Measurements from ENCODE around the gene VAV3. TPM values are rescaled to one million over a fixed set of nuclear protein-coding genes. Genes with fewer than 3 reads are reported as not detected.

Gene VAV3
- total RNA-seq, 1 donor from 2014 or later, result 159 TPM

GRCh38 chr1:107593501-107594209 lies 371.3 kb downstream of the VAV3 start:
- H3K9me3 Mint-ChIP-seq (ENCODE audit: unreplicated experiment), result no peaks in the 10 kb centered on the region
- H3K27me3 Mint-ChIP-seq (ENCODE audit: unreplicated experiment), result peaks cover 2% of the 10 kb centered on the region
- peaks cover 18% of the 10 kb centered on the region for H3K4me1 Mint-ChIP-seq (ENCODE audit: unreplicated experiment)
- TF ChIP-seq, protein P1, sequence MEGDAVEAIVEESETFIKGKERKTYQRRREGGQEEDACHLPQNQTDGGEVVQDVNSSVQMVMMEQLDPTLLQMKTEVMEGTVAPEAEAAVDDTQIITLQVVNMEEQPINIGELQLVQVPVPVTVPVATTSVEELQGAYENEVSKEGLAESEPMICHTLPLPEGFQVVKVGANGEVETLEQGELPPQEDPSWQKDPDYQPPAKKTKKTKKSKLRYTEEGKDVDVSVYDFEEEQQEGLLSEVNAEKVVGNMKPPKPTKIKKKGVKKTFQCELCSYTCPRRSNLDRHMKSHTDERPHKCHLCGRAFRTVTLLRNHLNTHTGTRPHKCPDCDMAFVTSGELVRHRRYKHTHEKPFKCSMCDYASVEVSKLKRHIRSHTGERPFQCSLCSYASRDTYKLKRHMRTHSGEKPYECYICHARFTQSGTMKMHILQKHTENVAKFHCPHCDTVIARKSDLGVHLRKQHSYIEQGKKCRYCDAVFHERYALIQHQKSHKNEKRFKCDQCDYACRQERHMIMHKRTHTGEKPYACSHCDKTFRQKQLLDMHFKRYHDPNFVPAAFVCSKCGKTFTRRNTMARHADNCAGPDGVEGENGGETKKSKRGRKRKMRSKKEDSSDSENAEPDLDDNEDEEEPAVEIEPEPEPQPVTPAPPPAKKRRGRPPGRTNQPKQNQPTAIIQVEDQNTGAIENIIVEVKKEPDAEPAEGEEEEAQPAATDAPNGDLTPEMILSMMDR (IDR thresholded peaks at IDR 0.05; ENCODE audit: unreplicated experiment), result no peak
- DNase-seq (ENCODE audit: low spot score), result no peak
- peak overlapping the region; percentile 47 for H3K4me3 Mint-ChIP-seq (ENCODE audit: unreplicated experiment)
- peaks cover 32% of the 10 kb centered on the region for H3K36me3 Mint-ChIP-seq (ENCODE audit: low read depth, unreplicated experiment)
- peak overlapping the region; percentile 50 for H3K27ac Mint-ChIP-seq (ENCODE audit: unreplicated experiment)

GRCh38 chr1:107590900-107591622 lies 373.9 kb downstream of the VAV3 start:
- peaks cover 41% of the 10 kb centered on the region for H3K36me3 Mint-ChIP-seq (ENCODE audit: low read depth, unreplicated experiment)
- H3K27me3 Mint-ChIP-seq (ENCODE audit: unreplicated experiment), result peaks cover 2% of the 10 kb centered on the region
- no peak overlapping the region for H3K27ac Mint-ChIP-seq (ENCODE audit: unreplicated experiment)
- peaks cover 18% of the 10 kb centered on the region for H3K4me1 Mint-ChIP-seq (ENCODE audit: unreplicated experiment)
- H3K9me3 Mint-ChIP-seq (ENCODE audit: unreplicated experiment), result no peaks in the 10 kb centered on the region
- no peak for DNase-seq (ENCODE audit: low spot score)
- TF ChIP-seq, protein P1 (IDR thresholded peaks at IDR 0.05; ENCODE audit: unreplicated experiment), result no peak
- no peak overlapping the region for H3K4me3 Mint-ChIP-seq (ENCODE audit: unreplicated experiment)

DNA sequence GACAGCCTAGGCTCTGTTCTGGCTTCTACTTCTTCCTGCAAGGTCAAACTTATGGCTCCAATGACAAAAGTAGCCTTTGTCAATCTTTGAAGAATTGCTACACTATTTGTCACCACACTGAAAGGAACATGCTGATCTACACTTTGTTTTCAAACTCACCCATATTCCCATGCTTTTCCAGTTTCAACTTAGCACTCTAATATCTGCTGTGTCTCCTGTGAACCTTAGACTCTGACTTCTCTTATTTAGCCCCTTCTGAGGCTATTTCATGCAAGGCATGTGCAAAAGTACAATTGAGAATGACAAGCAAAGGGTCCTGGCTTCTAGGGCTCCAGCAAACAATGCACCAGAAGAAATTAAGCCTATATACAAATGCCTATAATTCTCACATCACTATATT lies 374.9 kb downstream of the VAV3 start:
- no peak overlapping the region for H3K4me3 Mint-ChIP-seq (ENCODE audit: unreplicated experiment)
- DNase-seq (ENCODE audit: low spot score), result no peak
- H3K4me1 Mint-ChIP-seq (ENCODE audit: unreplicated experiment), result peaks cover 19% of the 10 kb centered on the region
- TF ChIP-seq, protein P1 (IDR thresholded peaks at IDR 0.05; ENCODE audit: unreplicated experiment), result no peak
- H3K27me3 Mint-ChIP-seq (ENCODE audit: unreplicated experiment), result peaks cover 2% of the 10 kb centered on the region
- no peaks in the 10 kb centered on the region for H3K9me3 Mint-ChIP-seq (ENCODE audit: unreplicated experiment)
- H3K27ac Mint-ChIP-seq (ENCODE audit: unreplicated experiment), result no peak overlapping the region
- peaks cover 49% of the 10 kb centered on the region for H3K36me3 Mint-ChIP-seq (ENCODE audit: low read depth, unreplicated experiment)

- H3K4me1 Mint-ChIP-seq (ENCODE audit: unreplicated experiment), result peaks cover 11% of the 10 kb centered on the region
- peaks cover 42% of the 10 kb centered on the region for H3K36me3 Mint-ChIP-seq (ENCODE audit: low read depth, unreplicated experiment)
- H3K4me3 Mint-ChIP-seq (ENCODE audit: unreplicated experiment), result no peak overlapping the region
- TF ChIP-seq, protein P1 (IDR thresholded peaks at IDR 0.05; ENCODE audit: unreplicated experiment), result no peak
- no peaks in the 10 kb centered on the region for H3K27me3 Mint-ChIP-seq (ENCODE audit: unreplicated experiment)
- no peak overlapping the region for H3K27ac Mint-ChIP-seq (ENCODE audit: unreplicated experiment)
- H3K9me3 Mint-ChIP-seq (ENCODE audit: unreplicated experiment), result no peaks in the 10 kb centered on the region
- no peak for DNase-seq (ENCODE audit: low spot score)
Observed at GRCh38 chr1:107588321-107588720, 376.7 kb downstream of the VAV3 start.

DNA sequence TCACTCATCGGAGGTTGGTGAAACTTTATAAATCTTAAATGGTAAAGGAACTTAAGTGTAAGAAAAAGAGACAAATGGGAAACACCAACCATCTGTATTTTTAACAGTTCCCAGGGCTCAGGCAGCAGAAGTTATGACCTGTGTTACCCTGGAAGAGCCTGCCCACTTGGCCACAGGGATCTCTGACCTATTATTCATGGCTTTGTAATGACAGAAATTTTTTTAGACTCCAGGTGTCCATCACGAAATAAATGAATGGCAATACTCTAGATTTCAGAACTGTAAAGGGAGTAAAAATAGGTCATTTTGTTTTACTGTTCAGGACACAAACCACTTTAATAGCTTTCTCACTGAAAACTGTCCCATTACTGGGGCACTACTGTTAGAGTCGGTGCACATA lies 389.8 kb downstream of the VAV3 start:
- peaks cover 26% of the 10 kb centered on the region for H3K27me3 Mint-ChIP-seq (ENCODE audit: unreplicated experiment)
- DNase-seq (ENCODE audit: low spot score), result no peak
- TF ChIP-seq, protein P1 (IDR thresholded peaks at IDR 0.05; ENCODE audit: unreplicated experiment), result no peak
- H3K4me1 Mint-ChIP-seq (ENCODE audit: unreplicated experiment), result peaks cover 3% of the 10 kb centered on the region
- peaks cover 62% of the 10 kb centered on the region for H3K36me3 Mint-ChIP-seq (ENCODE audit: low read depth, unreplicated experiment)
- H3K27ac Mint-ChIP-seq (ENCODE audit: unreplicated experiment), result no peak overlapping the region
- H3K9me3 Mint-ChIP-seq (ENCODE audit: unreplicated experiment), result no peaks in the 10 kb centered on the region
- no peak overlapping the region for H3K4me3 Mint-ChIP-seq (ENCODE audit: unreplicated experiment)

Measured in endothelial cell (in vitro differentiated cells).